ENCODE results near the gene RNF144A. TPM values are rescaled to one million over a fixed set of nuclear protein-coding genes. Genes with fewer than 3 reads are reported as not detected.
A peak's percentile ranks its signal among the peaks of the same experiment; 100 is the strongest.

RNF144A gene
- total and polyA plus RNA-seq, 2 donors (not counting 1 experiment from before 2014, with no cell fraction given) = 0.17 to 0.24 TPM

- TF ChIP-seq EZH2 (IDR thresholded peaks at IDR 0.05; ENCODE audit: low read length, missing control alignments) = no peak
- TF ChIP-seq, protein P1, sequence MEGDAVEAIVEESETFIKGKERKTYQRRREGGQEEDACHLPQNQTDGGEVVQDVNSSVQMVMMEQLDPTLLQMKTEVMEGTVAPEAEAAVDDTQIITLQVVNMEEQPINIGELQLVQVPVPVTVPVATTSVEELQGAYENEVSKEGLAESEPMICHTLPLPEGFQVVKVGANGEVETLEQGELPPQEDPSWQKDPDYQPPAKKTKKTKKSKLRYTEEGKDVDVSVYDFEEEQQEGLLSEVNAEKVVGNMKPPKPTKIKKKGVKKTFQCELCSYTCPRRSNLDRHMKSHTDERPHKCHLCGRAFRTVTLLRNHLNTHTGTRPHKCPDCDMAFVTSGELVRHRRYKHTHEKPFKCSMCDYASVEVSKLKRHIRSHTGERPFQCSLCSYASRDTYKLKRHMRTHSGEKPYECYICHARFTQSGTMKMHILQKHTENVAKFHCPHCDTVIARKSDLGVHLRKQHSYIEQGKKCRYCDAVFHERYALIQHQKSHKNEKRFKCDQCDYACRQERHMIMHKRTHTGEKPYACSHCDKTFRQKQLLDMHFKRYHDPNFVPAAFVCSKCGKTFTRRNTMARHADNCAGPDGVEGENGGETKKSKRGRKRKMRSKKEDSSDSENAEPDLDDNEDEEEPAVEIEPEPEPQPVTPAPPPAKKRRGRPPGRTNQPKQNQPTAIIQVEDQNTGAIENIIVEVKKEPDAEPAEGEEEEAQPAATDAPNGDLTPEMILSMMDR (conservative IDR thresholded peaks at IDR 0.05 in 1 of 2, IDR thresholded peaks at IDR 0.05 in 1 of 2; ENCODE audit: low read depth in 1 of 2, low read length in 2 of 2) = no peak
- no peak overlapping the region for H3K4me2 ChIP-seq (ENCODE audit: extremely low read depth, insufficient read depth, low read length)
- peak overlapping the region in 1 of 4 experiments; percentile 22 for H3K4me3 ChIP-seq (replicated peaks in 1 of 4; ENCODE audit: control extremely low read depth in 1 of 4, insufficient read depth in 1 of 4, low read depth in 3 of 4, low read length in 4 of 4)
Measured at GRCh38 chr2:6916736-6917070, 509 bp upstream of the RNF144A start.

DNA sequence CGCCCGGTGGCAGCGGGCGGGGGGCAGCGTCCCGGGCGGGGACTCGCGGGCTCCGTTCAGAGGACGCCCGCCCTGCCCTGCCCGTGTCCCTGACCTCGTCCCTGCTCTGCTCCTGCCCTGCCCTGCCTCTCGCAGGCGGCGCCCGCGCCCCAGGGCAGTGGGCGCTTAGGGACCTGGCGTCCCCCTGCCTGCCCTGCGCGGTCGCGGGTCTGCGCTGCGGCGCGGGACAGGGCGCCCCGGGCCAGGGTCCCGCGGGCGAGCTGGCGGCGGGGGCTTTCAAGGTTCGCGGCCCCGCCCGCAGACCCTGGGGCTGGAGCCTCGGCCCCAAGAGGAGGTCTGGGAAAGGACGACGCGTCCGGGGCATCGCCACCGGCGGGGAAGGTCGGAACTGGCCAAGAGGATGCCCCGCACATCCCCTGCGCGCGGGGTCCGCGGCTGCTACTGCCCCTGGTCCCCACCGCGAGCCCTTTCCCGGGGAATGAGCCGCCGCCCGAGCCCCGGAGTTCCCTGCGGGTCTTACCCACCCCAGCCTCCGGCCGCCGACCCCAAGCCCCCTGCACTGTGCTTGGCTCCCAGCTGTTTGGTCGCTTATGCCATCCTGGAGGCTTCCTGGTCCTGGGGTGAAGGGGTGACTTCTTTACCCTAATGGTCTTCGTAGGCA, 679 bp downstream of the RNF144A start:
- H3K9ac ChIP-seq (ENCODE audit: insufficient read depth, low read length) = peak overlapping the region; percentile 23
- DNase-seq (ENCODE audit: low read depth in 2 of 2) = no peak

More at GRCh38 chr2:6916736-6917070, 509 bp upstream of the RNF144A start:
- Histone ChIP-seq H3K9ac (ENCODE audit: insufficient read depth, low read length) (no peak overlapping the region), H4K20me1 (ENCODE audit: control insufficient read depth, extremely low read depth, insufficient read depth, low read length) (no peaks in the 10 kb centered on the region), H3K79me2 (ENCODE audit: control insufficient read depth, insufficient read depth, low read length) (no peaks in the 10 kb centered on the region), H3K36me3 (ENCODE audit: control insufficient read depth, insufficient read depth, low read length) (no peaks in the 10 kb centered on the region), H3K9me3 (ENCODE audit: control insufficient read depth, insufficient read depth, low read depth, low read length) (no peaks in the 10 kb centered on the region), H2AFZ (ENCODE audit: low read length) (peak overlapping the region; percentile 50), H3K27ac (ENCODE audit: insufficient read depth, low read length) (no peak overlapping the region), H3K4me1 (ENCODE audit: control insufficient read depth, extremely low read depth, insufficient read depth, low read length) (no peaks in the 10 kb centered on the region), H3K27me3 (ENCODE audit: control insufficient read depth, insufficient read depth, low read length) (peaks cover 5% of the 10 kb centered on the region)
- no peak for DNase-seq (ENCODE audit: low read depth in 2 of 2)

DNA sequence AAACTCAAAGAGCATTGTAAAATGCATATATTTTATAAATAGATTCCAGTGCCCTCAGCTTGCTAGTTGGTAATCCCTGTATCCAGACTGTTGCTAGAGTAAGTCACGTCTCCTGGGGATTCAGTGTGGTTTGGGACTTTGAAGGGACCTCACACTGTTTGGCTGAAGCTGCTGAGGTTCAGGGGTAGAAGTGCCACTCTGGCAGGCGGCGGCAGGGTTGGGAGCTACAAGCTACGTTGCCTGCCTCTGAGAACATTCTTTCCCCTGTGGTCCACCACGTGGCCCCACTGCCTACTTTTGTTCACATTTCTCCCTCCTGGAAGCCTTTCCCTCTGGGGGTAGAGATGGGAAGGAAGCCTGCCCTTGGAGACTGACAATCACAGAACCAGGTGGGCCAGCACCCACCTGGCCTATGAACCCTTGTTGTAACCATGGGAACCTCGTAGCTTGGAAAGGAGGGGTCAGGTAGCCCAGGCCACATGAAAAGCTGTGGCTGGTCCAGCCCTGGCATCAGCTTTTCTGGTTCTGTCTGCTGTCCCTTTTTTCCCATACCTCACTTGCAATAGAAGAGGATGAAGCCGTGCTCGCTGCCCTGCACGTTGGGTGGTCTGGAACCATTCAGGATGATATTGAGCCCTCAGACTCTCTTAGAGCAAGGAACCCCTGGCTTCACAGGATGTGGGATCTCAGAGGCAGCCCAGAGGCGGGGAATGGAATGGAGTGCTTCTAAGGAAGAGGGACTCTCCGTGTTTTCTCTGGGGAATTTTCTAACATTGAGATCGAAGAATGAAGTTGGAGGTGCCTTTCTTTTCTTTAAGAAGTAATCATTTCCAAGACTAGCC, 2.9 kb downstream of the RNF144A start:
- no peak for TF ChIP-seq EZH2 (IDR thresholded peaks at IDR 0.05; ENCODE audit: low read length, missing control alignments)
- TF ChIP-seq, protein P1 (conservative IDR thresholded peaks at IDR 0.05 in 1 of 2, IDR thresholded peaks at IDR 0.05 in 1 of 2; ENCODE audit: low read depth in 1 of 2, low read length in 2 of 2) = no peak
- peak in 1 of 2 donors; percentile 23 for DNase-seq (ENCODE audit: low read depth in 2 of 2)
- peaks cover 2% of the 10 kb centered on the region for H3K27me3 ChIP-seq (ENCODE audit: control insufficient read depth, insufficient read depth, low read length)
- H3K27ac ChIP-seq (ENCODE audit: insufficient read depth, low read length) = no peak overlapping the region
- H3K4me2 ChIP-seq (ENCODE audit: extremely low read depth, insufficient read depth, low read length) = no peak overlapping the region
- no peaks in the 10 kb centered on the region for H3K36me3 ChIP-seq (ENCODE audit: control insufficient read depth, insufficient read depth, low read length)
- H3K4me1 ChIP-seq (ENCODE audit: control insufficient read depth, extremely low read depth, insufficient read depth, low read length) = no peaks in the 10 kb centered on the region
- H3K4me3 ChIP-seq (replicated peaks in 1 of 4; ENCODE audit: control extremely low read depth in 1 of 4, insufficient read depth in 1 of 4, low read depth in 3 of 4, low read length in 4 of 4) = no peak overlapping the region
- H3K9me3 ChIP-seq (ENCODE audit: control insufficient read depth, insufficient read depth, low read depth, low read length) = no peaks in the 10 kb centered on the region
- H4K20me1 ChIP-seq (ENCODE audit: control insufficient read depth, extremely low read depth, insufficient read depth, low read length) = no peaks in the 10 kb centered on the region
- H3K9ac ChIP-seq (ENCODE audit: insufficient read depth, low read length) = no peak overlapping the region
- H2AFZ ChIP-seq (ENCODE audit: low read length) = no peak overlapping the region
- H3K79me2 ChIP-seq (ENCODE audit: control insufficient read depth, insufficient read depth, low read length) = no peaks in the 10 kb centered on the region

More for the DNA sequence above, 679 bp downstream of the RNF144A start:
- Histone ChIP-seq H3K27ac (ENCODE audit: insufficient read depth, low read length) (no peak overlapping the region), H3K9me3 (ENCODE audit: control insufficient read depth, insufficient read depth, low read depth, low read length) (no peaks in the 10 kb centered on the region), H3K4me2 (ENCODE audit: extremely low read depth, insufficient read depth, low read length) (peak overlapping the region; percentile 68), H3K79me2 (ENCODE audit: control insufficient read depth, insufficient read depth, low read length) (no peaks in the 10 kb centered on the region), H4K20me1 (ENCODE audit: control insufficient read depth, extremely low read depth, insufficient read depth, low read length) (no peaks in the 10 kb centered on the region), H3K36me3 (ENCODE audit: control insufficient read depth, insufficient read depth, low read length) (no peaks in the 10 kb centered on the region), H3K4me3 (replicated peaks in 1 of 4; ENCODE audit: control extremely low read depth in 1 of 4, insufficient read depth in 1 of 4, low read depth in 3 of 4, low read length in 4 of 4) (peak overlapping the region in 3 of 4 experiments; percentile 12 to 50 (median 43)), H2AFZ (ENCODE audit: low read length) (no peak overlapping the region), H3K4me1 (ENCODE audit: control insufficient read depth, extremely low read depth, insufficient read depth, low read length) (no peaks in the 10 kb centered on the region), H3K27me3 (ENCODE audit: control insufficient read depth, insufficient read depth, low read length) (peaks cover 2% of the 10 kb centered on the region)
- no peak for TF ChIP-seq EZH2 (IDR thresholded peaks at IDR 0.05; ENCODE audit: low read length, missing control alignments)
- TF ChIP-seq, protein P1 (conservative IDR thresholded peaks at IDR 0.05 in 1 of 2, IDR thresholded peaks at IDR 0.05 in 1 of 2; ENCODE audit: low read depth in 1 of 2, low read length in 2 of 2) = no peak
